ENCODE data around the gene SIGLEC12. TPM values are rescaled to one million over a fixed set of nuclear protein-coding genes. Genes with fewer than 3 reads are reported as not detected.

Gene SIGLEC12
- total RNA-seq, 1 experiment from 2014 or later: not detected

DNA sequence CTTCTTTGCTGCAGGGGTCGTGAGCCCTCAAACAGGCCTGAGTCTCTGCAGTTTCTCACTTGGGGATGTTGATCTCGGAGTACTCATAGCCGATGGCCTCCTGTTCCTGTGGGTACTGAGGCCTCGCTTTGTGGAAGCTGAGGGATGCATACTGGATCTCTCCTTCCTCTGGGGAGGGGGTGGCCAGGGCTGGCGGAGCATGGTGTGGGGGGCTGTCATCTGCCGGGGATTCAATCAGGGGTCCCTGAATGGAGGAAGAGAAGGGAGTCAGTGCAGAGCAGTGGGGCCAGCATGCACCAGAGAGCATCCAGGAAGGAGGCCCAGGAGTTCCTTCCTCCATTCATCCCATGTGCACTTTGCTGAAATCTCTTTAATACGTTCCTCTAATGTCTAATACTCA, 10.0 kb downstream of the SIGLEC12 start:
- Histone ChIP-seq H3K4me1 (ENCODE audit: insufficient read depth, low read length, poor library complexity, severe bottlenecking) (no peaks in the 10 kb centered on the region), H3K4me3 (ENCODE audit: low read depth, low read length, poor library complexity, severe bottlenecking) (no peak overlapping the region), H3K36me3 (ENCODE audit: insufficient read depth, low read length, poor library complexity, severe bottlenecking) (no peaks in the 10 kb centered on the region), H3K9me3 (ENCODE audit: low read depth, low read length, poor library complexity, severe bottlenecking) (no peaks in the 10 kb centered on the region), H3K27ac (ENCODE audit: low read depth, low read length, poor library complexity, severe bottlenecking) (no peak overlapping the region), H3K27me3 (replicated peaks; ENCODE audit: insufficient read depth, low read depth, low read length, poor library complexity) (peaks cover 52% of the 10 kb centered on the region)
- intact Hi-C loops (cut with micrococcal nuclease; ENCODE audit: unreplicated experiment): no loop called here
- no peak for TF ChIP-seq CTCF (conservative IDR thresholded peaks at IDR 0.05; ENCODE audit: low read depth, low read length)
- no peak for TF ChIP-seq EZH2 (IDR thresholded peaks at IDR 0.05; ENCODE audit: borderline replicate concordance, low read depth, low read length, poor library complexity, severe bottlenecking)
- no TSS peak for BruUV-seq (replicated peaks)
- POLR2A ChIA-PET (ENCODE audit: low non-redundant PET): no interaction called here
- no peak for DNase-seq (ENCODE audit: low spot score)
- CTCF ChIA-PET: no interaction called here

- CTCF ChIA-PET: no interaction called here
- H3K4me3 ChIP-seq (ENCODE audit: low read depth, low read length, poor library complexity, severe bottlenecking): no peak overlapping the region
- no peaks in the 10 kb centered on the region for H3K4me1 ChIP-seq (ENCODE audit: insufficient read depth, low read length, poor library complexity, severe bottlenecking)
- no peaks in the 10 kb centered on the region for H3K36me3 ChIP-seq (ENCODE audit: insufficient read depth, low read length, poor library complexity, severe bottlenecking)
- no peak for DNase-seq (ENCODE audit: low spot score)
- POLR2A ChIA-PET (ENCODE audit: low non-redundant PET): no interaction called here
- BruUV-seq (replicated peaks): no TSS peak
- H3K27me3 ChIP-seq (replicated peaks; ENCODE audit: insufficient read depth, low read depth, low read length, poor library complexity): peaks cover 52% of the 10 kb centered on the region
- intact Hi-C loops (cut with micrococcal nuclease; ENCODE audit: unreplicated experiment): no loop called here
- TF ChIP-seq CTCF (conservative IDR thresholded peaks at IDR 0.05; ENCODE audit: low read depth, low read length) (no peak), EZH2 (IDR thresholded peaks at IDR 0.05; ENCODE audit: borderline replicate concordance, low read depth, low read length, poor library complexity, severe bottlenecking) (no peak)
- no peak overlapping the region for H3K27ac ChIP-seq (ENCODE audit: low read depth, low read length, poor library complexity, severe bottlenecking)
- no peaks in the 10 kb centered on the region for H3K9me3 ChIP-seq (ENCODE audit: low read depth, low read length, poor library complexity, severe bottlenecking)
Observed at GRCh38 chr19:51490676-51491075, 10.9 kb downstream of the SIGLEC12 start.

GRCh38 chr19:51489113-51489512, 12.5 kb downstream of the SIGLEC12 start:
- no TSS peak for BruUV-seq (replicated peaks)
- CTCF ChIA-PET: no interaction called here

More at GRCh38 chr19:51489113-51489512, 12.5 kb downstream of the SIGLEC12 start:
- TF ChIP-seq CTCF (conservative IDR thresholded peaks at IDR 0.05; ENCODE audit: low read depth, low read length) (no peak), EZH2 (IDR thresholded peaks at IDR 0.05; ENCODE audit: borderline replicate concordance, low read depth, low read length, poor library complexity, severe bottlenecking) (no peak)
- Histone ChIP-seq H3K9me3 (ENCODE audit: low read depth, low read length, poor library complexity, severe bottlenecking) (no peaks in the 10 kb centered on the region), H3K27me3 (replicated peaks; ENCODE audit: insufficient read depth, low read depth, low read length, poor library complexity) (peaks cover 52% of the 10 kb centered on the region), H3K27ac (ENCODE audit: low read depth, low read length, poor library complexity, severe bottlenecking) (no peak overlapping the region), H3K4me3 (ENCODE audit: low read depth, low read length, poor library complexity, severe bottlenecking) (no peak overlapping the region), H3K36me3 (ENCODE audit: insufficient read depth, low read length, poor library complexity, severe bottlenecking) (no peaks in the 10 kb centered on the region), H3K4me1 (ENCODE audit: insufficient read depth, low read length, poor library complexity, severe bottlenecking) (no peaks in the 10 kb centered on the region)
- POLR2A ChIA-PET (ENCODE audit: low non-redundant PET): no interaction called here
- intact Hi-C loops (cut with micrococcal nuclease; ENCODE audit: unreplicated experiment): no loop called here
- no peak for DNase-seq (ENCODE audit: low spot score)
